DOHH2 (cell line): Measurements from ENCODE around the gene SUN2.

Experiments
- H3F3A ChIP-seq: fragments of 200-600 bp; sonication (generic), shearing (Covaris generic); 2 replicates; pipeline ENCODE4 v1.6.0; 2016; ENCODE audit warnings: antibody characterized with exemption, mild to moderate bottlenecking; ENCODE audit not compliant: control insufficient read depth, insufficient read depth
- H3K27ac ChIP-seq: fragments of 200-600 bp; sonication (generic); 2 replicates; pipeline ENCODE4 v1.5.1; 2014; ENCODE audit warnings: low read depth, mild to moderate bottlenecking, low read length, moderate library complexity
- H3K27me3 ChIP-seq: fragments of 200-600 bp; sonication (generic); 2 replicates; pipeline ENCODE4 v1.6.1; 2014; ENCODE audit warnings: mild to moderate bottlenecking, low read length, mixed read lengths; ENCODE audit not compliant: control insufficient read depth
- H3K36me3 ChIP-seq: fragments of 200-600 bp; sonication (generic); 2 replicates; pipeline ENCODE4 v1.6.1; 2014; ENCODE audit warnings: mild to moderate bottlenecking, low read length, moderate library complexity, mixed read lengths; ENCODE audit not compliant: control insufficient read depth
- H3K4me1 ChIP-seq: fragments of 200-600 bp; sonication (generic); 2 replicates; pipeline ENCODE4 v1.6.1; 2014; ENCODE audit warnings: mild to moderate bottlenecking, low read length, mixed read lengths; ENCODE audit not compliant: control insufficient read depth
- H3K4me2 ChIP-seq: fragments of 200-600 bp; sonication (generic); 2 replicates; pipeline ENCODE4 v1.6.0; 2014; ENCODE audit warnings: mild to moderate bottlenecking, low read length, moderate library complexity
- H3K4me3 ChIP-seq: fragments of 200-600 bp; sonication (generic); 2 replicates; pipeline ENCODE4 v1.5.1; 2014; ENCODE audit warnings: mild to moderate bottlenecking, low read length, mixed read lengths
- H3K79me2 ChIP-seq: fragments of 200-600 bp; sonication (generic); 2 replicates; pipeline ENCODE4 v1.6.1; 2014; ENCODE audit warnings: mild to moderate bottlenecking, low read length, mixed read lengths; ENCODE audit not compliant: control insufficient read depth
- H3K9me2 ChIP-seq: fragments of 200-600 bp; sonication (generic); replicated peaks from 2 replicates; pipeline ENCODE4 v1.6.1; 2014; ENCODE audit warnings: mild to moderate bottlenecking, low read length, mixed read lengths; ENCODE audit not compliant: control insufficient read depth
- H3K9me3 ChIP-seq: fragments of 200-600 bp; sonication (generic); 2 replicates; pipeline ENCODE4 v1.6.1; 2014; ENCODE audit warnings: antibody characterized with exemption, low read length, mixed read lengths; ENCODE audit not compliant: control insufficient read depth, insufficient read depth
- H4K20me1 ChIP-seq: fragments of 200-600 bp; sonication (generic); 2 replicates; pipeline ENCODE4 v1.6.0; 2014; ENCODE audit warnings: low read depth, mild to moderate bottlenecking, antibody characterized with exemption, low read length, moderate library complexity; ENCODE audit not compliant: control insufficient read depth, insufficient read depth
- EZH2phosphoT487 ChIP-seq: fragments of 200-600 bp; sonication (generic); IDR thresholded peaks from 2 replicates; pipeline ENCODE4 v1.6.1; 2017; ENCODE audit warnings: borderline replicate concordance, mild to moderate bottlenecking, antibody characterized with exemption, low read length, moderate library complexity, mixed read lengths
- TF ChIP-seq, protein P1 (sequence below): fragments of 200-600 bp; sonication (generic); IDR thresholded peaks from one replicate; pipeline ENCODE4 v1.5.1; 2014; ENCODE audit warnings: antibody characterized with exemption, mild to moderate bottlenecking, low read depth, low read length; ENCODE audit not compliant: poor library complexity, severe bottlenecking

The SUN2 gene

DNA sequence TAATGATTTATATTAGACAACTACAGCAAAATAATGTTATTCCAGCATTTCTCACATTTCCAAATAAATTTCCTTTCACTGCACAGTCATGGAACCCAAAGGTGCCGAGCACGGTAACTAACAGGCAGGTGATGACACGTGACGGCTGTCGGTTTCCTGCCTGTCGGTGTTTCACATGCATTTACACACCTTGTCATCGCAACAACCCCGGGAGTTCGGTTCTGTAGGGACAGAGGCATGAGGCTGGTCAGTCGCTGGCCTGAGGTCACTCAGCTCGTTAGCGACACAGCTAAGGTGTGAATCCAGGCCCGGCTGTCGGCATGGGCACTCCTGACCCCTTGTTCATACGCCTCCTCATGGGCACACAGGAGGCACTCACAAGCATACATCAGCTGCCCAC lies 28.2 kb upstream of the SUN2 start:
- Histone ChIP-seq H3K79me2 (no peaks in the 10 kb centered on the region), H3K4me3 (no peak overlapping the region), H3K27me3 (no peaks in the 10 kb centered on the region), H3F3A (no peaks in the 10 kb centered on the region), H4K20me1 (no peaks in the 10 kb centered on the region), H3K4me1 (peaks cover 3% of the 10 kb centered on the region; the same call in 1 of the 2 replicates), H3K36me3 (no peaks in the 10 kb centered on the region), H3K27ac (no peak overlapping the region), H3K9me3 (no peaks in the 10 kb centered on the region), H3K4me2 (no peak overlapping the region), H3K9me2 (no peaks in the 10 kb centered on the region)
- TF ChIP-seq, protein P1, sequence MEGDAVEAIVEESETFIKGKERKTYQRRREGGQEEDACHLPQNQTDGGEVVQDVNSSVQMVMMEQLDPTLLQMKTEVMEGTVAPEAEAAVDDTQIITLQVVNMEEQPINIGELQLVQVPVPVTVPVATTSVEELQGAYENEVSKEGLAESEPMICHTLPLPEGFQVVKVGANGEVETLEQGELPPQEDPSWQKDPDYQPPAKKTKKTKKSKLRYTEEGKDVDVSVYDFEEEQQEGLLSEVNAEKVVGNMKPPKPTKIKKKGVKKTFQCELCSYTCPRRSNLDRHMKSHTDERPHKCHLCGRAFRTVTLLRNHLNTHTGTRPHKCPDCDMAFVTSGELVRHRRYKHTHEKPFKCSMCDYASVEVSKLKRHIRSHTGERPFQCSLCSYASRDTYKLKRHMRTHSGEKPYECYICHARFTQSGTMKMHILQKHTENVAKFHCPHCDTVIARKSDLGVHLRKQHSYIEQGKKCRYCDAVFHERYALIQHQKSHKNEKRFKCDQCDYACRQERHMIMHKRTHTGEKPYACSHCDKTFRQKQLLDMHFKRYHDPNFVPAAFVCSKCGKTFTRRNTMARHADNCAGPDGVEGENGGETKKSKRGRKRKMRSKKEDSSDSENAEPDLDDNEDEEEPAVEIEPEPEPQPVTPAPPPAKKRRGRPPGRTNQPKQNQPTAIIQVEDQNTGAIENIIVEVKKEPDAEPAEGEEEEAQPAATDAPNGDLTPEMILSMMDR, result no peak
- TF ChIP-seq EZH2phosphoT487, result no peak

DNA sequence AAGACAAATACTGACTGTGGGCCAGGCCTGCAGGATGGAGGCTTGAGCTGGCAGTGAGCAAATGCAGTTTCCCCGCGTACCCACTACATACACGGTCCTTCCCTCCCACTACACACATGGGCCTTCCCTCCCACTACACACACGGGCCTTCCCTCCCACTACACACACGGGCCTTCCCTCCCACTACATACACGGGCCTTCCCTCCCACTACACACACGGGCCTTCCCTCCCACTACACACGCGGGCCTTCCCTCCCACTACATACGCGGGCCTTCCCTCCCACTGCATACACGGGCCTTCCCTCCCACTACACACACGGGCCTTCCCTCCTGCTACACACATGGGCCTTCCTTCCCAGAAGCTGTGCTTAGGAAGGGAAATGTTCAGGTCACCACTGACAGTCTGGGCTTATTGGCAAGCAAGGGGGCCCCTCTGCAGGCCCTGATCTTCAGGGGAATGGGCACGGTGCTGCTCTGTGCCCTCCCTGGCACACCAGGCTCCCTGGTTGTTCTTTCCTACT lies 27.4 kb upstream of the SUN2 start:
- Histone ChIP-seq H3K36me3 (no peaks in the 10 kb centered on the region), H3F3A (no peaks in the 10 kb centered on the region), H3K4me2 (no peak overlapping the region), H3K27ac (no peak overlapping the region), H3K9me2 (no peaks in the 10 kb centered on the region), H3K4me1 (peaks cover 3% of the 10 kb centered on the region; the same call in 1 of the 2 replicates), H3K4me3 (no peak overlapping the region), H3K27me3 (no peaks in the 10 kb centered on the region), H4K20me1 (no peaks in the 10 kb centered on the region), H3K9me3 (no peaks in the 10 kb centered on the region), H3K79me2 (no peaks in the 10 kb centered on the region)
- no peak for TF ChIP-seq EZH2phosphoT487
- TF ChIP-seq, protein P1, result no peak

DNA sequence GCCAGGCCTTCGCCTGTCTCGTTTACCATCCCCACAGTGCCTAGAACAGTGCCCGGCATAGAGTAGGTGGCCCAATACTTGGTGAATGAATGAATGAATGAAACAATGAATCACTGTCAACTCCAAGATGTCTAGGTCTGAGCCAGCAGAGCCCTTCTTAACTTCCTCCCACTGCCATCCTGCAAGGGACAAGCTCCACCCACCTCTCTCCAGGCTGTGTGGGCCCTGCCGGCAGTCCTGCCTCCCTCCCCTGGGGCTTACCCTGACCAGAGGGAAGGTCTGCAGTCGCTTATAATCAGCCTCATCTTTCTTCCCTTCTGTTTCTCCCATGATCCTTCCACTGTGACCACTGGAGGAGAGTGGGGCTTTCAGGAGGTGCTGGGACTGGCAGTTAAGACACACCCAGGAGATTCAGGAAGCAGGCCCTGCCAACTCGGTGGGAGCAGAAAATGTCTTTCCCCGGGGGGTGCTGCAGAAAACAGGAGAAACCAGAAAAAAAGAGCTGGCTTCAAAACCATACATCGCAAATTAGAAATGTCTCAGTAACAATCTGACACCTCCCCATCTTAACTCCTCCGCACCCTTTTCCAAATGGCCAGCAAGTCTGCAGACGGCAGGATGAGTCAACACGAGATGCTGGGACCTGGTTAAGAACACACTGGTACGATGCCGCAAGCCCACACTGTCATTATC lies 26.8 kb upstream of the SUN2 start:
- peaks cover 3% of the 10 kb centered on the region; the same call in 1 of the 2 replicates for H3K4me1 ChIP-seq
- H3K9me2 ChIP-seq, result no peaks in the 10 kb centered on the region
- no peaks in the 10 kb centered on the region for H4K20me1 ChIP-seq
- H3K36me3 ChIP-seq, result no peaks in the 10 kb centered on the region
- H3K4me2 ChIP-seq, result no peak overlapping the region
- H3K27me3 ChIP-seq, result no peaks in the 10 kb centered on the region
- no peaks in the 10 kb centered on the region for H3F3A ChIP-seq
- no peak overlapping the region for H3K27ac ChIP-seq
- no peaks in the 10 kb centered on the region for H3K9me3 ChIP-seq
- H3K4me3 ChIP-seq, result no peak overlapping the region
- no peaks in the 10 kb centered on the region for H3K79me2 ChIP-seq
- TF ChIP-seq EZH2phosphoT487, result no peak
- TF ChIP-seq, protein P1, result no peak
